ENCODE data around the gene RPRML. TPM values are rescaled to one million over a fixed set of nuclear protein-coding genes. Genes with fewer than 3 reads are reported as not detected.

RPRML gene
- total RNA-seq, 1 experiment from 2014 or later: 1.3 TPM

- Histone ChIP-seq H3K27ac (ENCODE audit: insufficient read length, low read depth, low read length) (no peak overlapping the region), H2BK5ac (ENCODE audit: insufficient read length, low read length) (no peak overlapping the region), H4K91ac (ENCODE audit: insufficient read length, low read depth, low read length) (no peak overlapping the region), H3K4me1 (ENCODE audit: insufficient read depth, low read length) (no peaks in the 10 kb centered on the region), H3K4ac (ENCODE audit: low read depth, low read length) (no peak overlapping the region), H3K23ac (ENCODE audit: insufficient read length, low read depth, low read length) (no peak overlapping the region), H3K18ac (ENCODE audit: insufficient read length, low read depth, low read length) (no peak overlapping the region), H4K5ac (ENCODE audit: insufficient read length, low read depth, low read length) (no peak overlapping the region), H2BK120ac (ENCODE audit: low read depth, low read length, poor library complexity, severe bottlenecking) (no peak overlapping the region), H3K4me2 (ENCODE audit: insufficient read depth, insufficient read length, low read length) (no peak overlapping the region), H3K23me2 (ENCODE audit: insufficient read length, low read depth, low read length, poor library complexity, severe bottlenecking) (no peaks in the 10 kb centered on the region), H3K9me3 (ENCODE audit: control insufficient read depth, low read depth, low read length) (no peaks in the 10 kb centered on the region), H2BK12ac (ENCODE audit: insufficient read length, low read depth, low read length) (no peak overlapping the region), H3K14ac (ENCODE audit: insufficient read depth, low read length) (no peak overlapping the region), H2AFZ (ENCODE audit: low read length) (no peak overlapping the region), H2AK5ac (ENCODE audit: insufficient read length, low read length) (no peak overlapping the region), H3K56ac (ENCODE audit: insufficient read length, low read depth, low read length) (no peak overlapping the region), H2BK15ac (ENCODE audit: low read depth, low read length) (no peak overlapping the region), H3K79me1 (ENCODE audit: insufficient read depth, low read depth, low read length, poor library complexity, severe bottlenecking) (peaks cover 8% of the 10 kb centered on the region), H4K20me1 (ENCODE audit: control insufficient read depth, insufficient read depth, insufficient read length) (no peaks in the 10 kb centered on the region), H4K8ac (replicated peaks; ENCODE audit: insufficient read length, low read depth, low read length) (no peak overlapping the region), H3K9ac (ENCODE audit: extremely low read depth, insufficient read length, low read length) (no peak overlapping the region), H2BK20ac (ENCODE audit: low read depth, low read length, poor library complexity, severe bottlenecking) (no peak overlapping the region), H3K79me2 (ENCODE audit: insufficient read depth, low read length) (peaks cover 7% of the 10 kb centered on the region; the same call in 1 of the 2 replicates), H3T11ph (ENCODE audit: low read length) (no peak overlapping the region), H3K27me3 (ENCODE audit: insufficient read depth, low read length) (no peaks in the 10 kb centered on the region)
- WGBS (ENCODE audit: extremely low coverage, insufficient read length, low lambda C conversion rate): no CpG with 5 or more reads among the region's 4 CpGs
- H3K27ac Mint-ChIP-seq: no peak overlapping the region
- no peak for DNase-seq
- no peaks in the 10 kb centered on the region for H3K27me3 Mint-ChIP-seq (ENCODE audit: low read depth)
- H3K36me3 Mint-ChIP-seq (ENCODE audit: insufficient read depth in 1 of 3, low read depth in 3 of 3): peaks cover 26 to 63% (median 59%) of the 10 kb centered on the region in 3 experiments; a peak in 6 of 7 replicates
- no peaks in the 10 kb centered on the region for H3K9me3 Mint-ChIP-seq
- no peak overlapping the region for H3K4me3 Mint-ChIP-seq
- TF ChIP-seq, protein P1, sequence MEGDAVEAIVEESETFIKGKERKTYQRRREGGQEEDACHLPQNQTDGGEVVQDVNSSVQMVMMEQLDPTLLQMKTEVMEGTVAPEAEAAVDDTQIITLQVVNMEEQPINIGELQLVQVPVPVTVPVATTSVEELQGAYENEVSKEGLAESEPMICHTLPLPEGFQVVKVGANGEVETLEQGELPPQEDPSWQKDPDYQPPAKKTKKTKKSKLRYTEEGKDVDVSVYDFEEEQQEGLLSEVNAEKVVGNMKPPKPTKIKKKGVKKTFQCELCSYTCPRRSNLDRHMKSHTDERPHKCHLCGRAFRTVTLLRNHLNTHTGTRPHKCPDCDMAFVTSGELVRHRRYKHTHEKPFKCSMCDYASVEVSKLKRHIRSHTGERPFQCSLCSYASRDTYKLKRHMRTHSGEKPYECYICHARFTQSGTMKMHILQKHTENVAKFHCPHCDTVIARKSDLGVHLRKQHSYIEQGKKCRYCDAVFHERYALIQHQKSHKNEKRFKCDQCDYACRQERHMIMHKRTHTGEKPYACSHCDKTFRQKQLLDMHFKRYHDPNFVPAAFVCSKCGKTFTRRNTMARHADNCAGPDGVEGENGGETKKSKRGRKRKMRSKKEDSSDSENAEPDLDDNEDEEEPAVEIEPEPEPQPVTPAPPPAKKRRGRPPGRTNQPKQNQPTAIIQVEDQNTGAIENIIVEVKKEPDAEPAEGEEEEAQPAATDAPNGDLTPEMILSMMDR (conservative IDR thresholded peaks at IDR 0.05): no peak
- H3K4me1 Mint-ChIP-seq: no peaks in the 10 kb centered on the region
Observed at GRCh38 chr17:46931596-46931995, 47.5 kb downstream of the RPRML start.

Data from H9 (cell line).